Measurements from ENCODE around the gene ST7.
"Not testable (repeated sequence)": the region's sequence is repeated elsewhere in the genome, so short reads cannot be mapped to it uniquely, and the experiment has no call there.

Gene ST7

DNA sequence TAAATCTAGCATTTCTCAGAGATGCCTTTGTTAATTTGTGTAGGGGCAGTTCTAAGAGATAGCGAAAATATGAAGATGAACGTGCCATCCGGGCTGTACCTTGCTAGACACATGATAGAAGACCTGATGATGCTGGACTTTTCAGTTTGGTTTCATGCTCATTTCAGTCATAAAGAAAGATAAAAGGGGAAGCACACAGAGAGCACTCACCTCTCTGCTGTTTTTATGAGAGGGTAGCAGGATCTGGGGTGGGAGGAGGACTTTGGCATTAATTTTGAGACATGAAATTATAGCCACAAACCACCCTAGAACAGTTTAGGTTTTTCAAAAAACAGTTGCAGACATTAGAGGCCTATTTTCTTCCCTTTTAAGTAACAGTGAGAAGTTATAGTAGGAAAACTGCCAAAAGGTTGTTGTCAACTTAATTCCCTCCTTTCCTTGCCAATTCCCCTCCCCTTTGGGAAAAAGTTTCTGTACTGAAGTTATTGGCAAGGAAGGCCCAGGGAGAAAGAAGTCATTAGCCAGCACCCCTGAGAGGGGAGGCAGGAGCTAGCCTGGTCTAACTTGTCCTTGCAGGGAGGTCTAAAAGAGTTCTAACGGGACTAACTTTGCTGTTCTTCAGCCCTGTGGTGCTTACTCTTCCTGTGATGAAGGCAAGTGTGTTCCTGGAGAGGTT is 2.6 kb downstream of the ST7 start:
- Histone ChIP-seq H3K4me1 (peaks cover 11% of the 10 kb centered on the region), H3K9me3 (no peaks in the 10 kb centered on the region), H3K4me3 (no peak overlapping the region), H3K27me3 (ENCODE audit: low read depth) (no peaks in the 10 kb centered on the region), H3K36me3 (replicated peaks) (no peaks in the 10 kb centered on the region)
- no peak for DNase-seq (ENCODE audit: low spot score in 2 of 2)
- in situ Hi-C loops (cut with MboI; ENCODE audit: low sequenced_read_pairs), result no loop called here

DNA sequence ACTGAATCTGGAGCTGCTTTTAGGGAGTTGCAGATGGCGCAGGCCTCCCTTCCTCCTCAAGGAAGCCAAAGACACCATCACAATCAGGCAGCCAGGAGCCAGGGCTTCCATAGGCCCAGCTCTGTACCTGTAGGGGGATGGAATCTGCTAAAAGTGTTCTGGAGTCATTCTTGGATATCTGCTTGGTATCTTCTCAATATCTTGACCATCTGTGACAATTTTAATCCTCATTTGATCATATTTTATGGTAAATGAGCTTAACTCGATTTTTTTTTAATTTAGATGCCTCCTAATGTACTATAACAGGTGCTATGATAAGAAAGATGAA is 3.1 kb downstream of the ST7 start:
- Histone ChIP-seq H3K4me3 (no peak overlapping the region), H3K36me3 (replicated peaks) (no peaks in the 10 kb centered on the region), H3K4me1 (peaks cover 11% of the 10 kb centered on the region), H3K27me3 (ENCODE audit: low read depth) (no peaks in the 10 kb centered on the region), H3K9me3 (no peaks in the 10 kb centered on the region)
- DNase-seq (ENCODE audit: low spot score in 2 of 2), result no peak
- in situ Hi-C loops (cut with MboI; ENCODE audit: low sequenced_read_pairs), result no loop called here

DNA sequence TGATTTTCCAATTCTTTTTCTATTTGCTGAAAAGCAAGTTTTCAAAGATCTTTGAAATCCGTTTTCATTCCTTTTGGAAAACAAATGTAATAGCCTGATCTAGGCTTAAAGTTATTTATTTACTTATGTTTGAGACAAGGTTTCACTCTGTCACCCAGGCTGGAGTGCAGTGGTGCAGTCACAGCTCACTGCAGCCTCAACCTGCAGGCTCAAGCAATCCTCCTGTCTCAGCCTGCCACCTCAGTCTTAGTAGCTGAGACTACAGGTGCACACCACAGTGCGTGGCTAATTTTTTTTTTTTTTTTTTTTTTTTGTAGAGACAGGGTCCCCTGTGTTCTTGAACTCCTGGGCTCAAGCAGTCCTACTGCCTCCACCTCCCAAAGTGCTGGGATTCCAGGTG is 4.6 kb downstream of the ST7 start:
- in situ Hi-C loops (cut with MboI; ENCODE audit: low sequenced_read_pairs), result no loop called here
- Histone ChIP-seq H3K27me3 (ENCODE audit: low read depth) (no peaks in the 10 kb centered on the region), H3K36me3 (replicated peaks) (no peaks in the 10 kb centered on the region), H3K9me3 (no peaks in the 10 kb centered on the region), H3K4me1 (peaks cover 7% of the 10 kb centered on the region; the same call in 1 of the 2 replicates), H3K4me3 (no peak overlapping the region)
- no peak for DNase-seq (ENCODE audit: low spot score in 2 of 2)

DNA sequence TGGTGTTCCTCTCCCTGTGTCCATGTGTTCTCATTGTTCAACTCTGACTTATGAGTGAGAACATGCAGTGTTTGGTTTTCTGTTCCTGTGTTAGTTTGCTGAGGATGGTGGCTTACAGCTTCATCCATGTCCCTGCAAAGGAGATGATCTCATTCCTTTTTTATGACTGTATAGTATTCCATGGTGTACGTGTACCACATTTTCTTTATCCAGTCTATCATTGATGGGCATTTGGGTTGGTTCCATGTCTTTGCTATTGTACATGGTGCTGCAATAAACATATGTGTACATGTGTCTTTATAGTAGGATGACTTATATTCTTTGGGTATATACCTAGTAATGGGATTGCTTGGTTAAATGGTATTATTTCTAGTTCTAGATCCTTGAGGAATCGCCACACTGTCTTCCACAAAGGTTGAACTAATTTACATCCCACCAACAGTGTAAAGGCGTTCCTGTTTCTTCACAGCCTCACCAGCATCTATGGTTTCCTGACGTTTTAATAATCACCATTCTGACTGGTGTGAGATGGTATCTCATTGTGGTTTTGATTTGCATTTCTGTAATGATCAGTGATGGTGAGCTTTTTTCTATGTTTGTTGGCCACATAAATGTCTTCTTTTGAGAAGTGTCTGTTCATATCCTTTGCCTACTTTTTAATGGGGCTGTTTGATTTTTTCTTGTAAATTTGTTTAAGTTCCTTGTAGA is 8.8 kb downstream of the ST7 start:
- H3K27me3 ChIP-seq (ENCODE audit: low read depth); DNase-seq (ENCODE audit: low spot score in 2 of 2); H3K36me3 ChIP-seq (replicated peaks); in situ Hi-C loops (cut with MboI; ENCODE audit: low sequenced_read_pairs); H3K4me1 ChIP-seq; H3K4me3 ChIP-seq; H3K9me3 ChIP-seq: not testable (repeated sequence)

DNA sequence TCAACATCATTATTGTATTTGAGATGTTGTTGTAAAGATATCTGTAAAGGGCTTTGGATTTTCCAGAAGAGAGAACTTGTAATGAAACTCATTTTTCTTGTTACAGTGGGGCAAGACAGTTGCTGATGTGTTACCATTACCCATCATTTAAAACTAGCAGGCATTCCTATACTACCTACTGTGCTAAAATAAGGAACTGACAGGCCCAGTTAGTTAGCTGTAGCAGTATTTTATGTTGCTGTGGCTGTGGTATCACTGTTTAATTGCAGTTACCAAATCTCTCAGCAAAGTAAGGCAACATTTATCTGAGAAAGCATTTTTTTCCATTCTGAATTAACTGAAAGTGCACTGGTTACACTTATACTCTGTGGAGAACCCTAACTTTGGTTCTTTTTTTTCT is 9.9 kb downstream of the ST7 start:
- no peaks in the 10 kb centered on the region for H3K36me3 ChIP-seq (replicated peaks)
- in situ Hi-C loops (cut with MboI; ENCODE audit: low sequenced_read_pairs), result no loop called here
- H3K9me3 ChIP-seq, result no peaks in the 10 kb centered on the region
- peaks cover 2% of the 10 kb centered on the region for H3K4me1 ChIP-seq
- DNase-seq (ENCODE audit: low spot score in 2 of 2), result no peak
- H3K4me3 ChIP-seq, result no peak overlapping the region
- H3K27me3 ChIP-seq (ENCODE audit: low read depth), result no peaks in the 10 kb centered on the region

DNA sequence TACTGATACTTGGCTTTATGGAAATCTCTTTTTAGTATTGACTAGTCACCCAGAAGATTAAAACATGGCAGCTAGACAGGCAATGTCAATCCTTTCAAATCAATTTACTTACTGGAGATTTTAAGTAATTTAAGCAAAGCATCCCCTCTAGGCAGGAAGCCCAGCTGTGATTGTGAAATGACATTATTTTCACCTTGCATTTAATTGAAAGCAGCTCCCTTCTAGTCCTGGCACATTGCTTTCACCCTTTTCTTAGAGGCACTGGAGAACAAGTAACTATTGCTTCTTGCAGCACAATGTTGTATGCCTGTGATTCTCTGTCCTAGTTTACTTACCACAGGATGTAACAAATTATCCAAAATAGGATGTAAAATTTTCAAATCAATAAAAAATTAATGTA is 13.3 kb downstream of the ST7 start:
- peaks cover 11% of the 10 kb centered on the region for H3K4me1 ChIP-seq
- DNase-seq (ENCODE audit: low spot score in 2 of 2), result no peak
- no peaks in the 10 kb centered on the region for H3K9me3 ChIP-seq
- no peaks in the 10 kb centered on the region for H3K27me3 ChIP-seq (ENCODE audit: low read depth)
- no peak overlapping the region for H3K4me3 ChIP-seq
- no peaks in the 10 kb centered on the region for H3K36me3 ChIP-seq (replicated peaks)
- in situ Hi-C loops (cut with MboI; ENCODE audit: low sequenced_read_pairs), result no loop called here

DNA sequence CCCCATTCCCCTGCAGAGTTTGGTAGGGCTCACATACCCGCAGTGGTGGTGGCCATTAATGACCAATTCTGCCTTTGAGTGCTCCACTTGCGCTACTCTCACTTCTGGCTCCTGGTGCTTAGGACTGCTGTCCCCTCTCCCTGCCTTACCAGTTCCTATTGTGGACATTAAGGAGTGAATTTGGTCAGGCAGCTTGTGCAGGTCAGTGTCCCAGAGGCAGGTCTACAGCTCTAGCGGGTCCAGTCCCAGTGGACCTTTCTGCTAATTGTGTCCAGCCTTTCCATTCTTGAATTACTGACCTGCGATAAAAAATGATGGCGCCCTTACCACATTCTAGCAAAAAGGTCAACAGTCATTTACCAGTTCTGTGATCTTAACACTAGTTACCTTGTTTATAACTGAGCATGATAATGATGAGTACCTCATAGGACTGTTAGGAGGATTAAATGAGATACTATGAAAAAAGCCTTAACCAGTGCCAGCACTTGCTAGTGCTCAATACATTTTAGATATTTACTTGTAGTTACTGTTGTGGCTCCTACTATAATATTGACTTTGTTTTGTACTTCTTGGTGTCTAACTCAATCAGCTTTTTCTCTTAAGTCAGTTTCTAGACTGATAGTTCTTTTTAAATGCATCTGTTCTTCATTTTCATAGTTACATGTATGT is 14.1 kb downstream of the ST7 start:
- Histone ChIP-seq H3K36me3 (replicated peaks) (no peaks in the 10 kb centered on the region), H3K4me3 (no peak overlapping the region), H3K9me3 (no peaks in the 10 kb centered on the region), H3K27me3 (ENCODE audit: low read depth) (no peaks in the 10 kb centered on the region), H3K4me1 (peaks cover 11% of the 10 kb centered on the region)
- no peak for DNase-seq (ENCODE audit: low spot score in 2 of 2)
- in situ Hi-C loops (cut with MboI; ENCODE audit: low sequenced_read_pairs), result no loop called here

DNA sequence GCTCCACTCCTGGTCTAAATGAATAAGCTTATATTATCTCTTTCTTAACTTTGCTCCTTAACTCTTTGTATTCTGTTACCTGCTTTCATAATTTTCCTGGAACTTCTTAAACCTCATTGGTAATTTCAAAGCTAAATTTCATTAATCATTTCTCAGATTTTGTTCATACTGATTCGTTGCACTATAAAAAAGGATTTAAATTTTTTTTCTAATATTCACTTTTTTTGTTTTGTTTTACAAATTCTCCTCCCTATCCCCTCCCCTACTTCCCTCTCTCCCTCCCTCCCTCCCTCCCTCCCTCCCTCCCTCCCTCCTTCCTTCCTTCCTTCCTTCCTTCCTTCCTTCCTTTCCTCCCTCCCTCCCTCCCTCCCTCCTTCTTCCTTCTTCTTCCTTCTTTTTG is 14.7 kb downstream of the ST7 start:
- Histone ChIP-seq H3K27me3 (ENCODE audit: low read depth) (no peaks in the 10 kb centered on the region), H3K9me3 (no peaks in the 10 kb centered on the region), H3K36me3 (replicated peaks) (no peaks in the 10 kb centered on the region), H3K4me1 (peaks cover 11% of the 10 kb centered on the region), H3K4me3 (no peak overlapping the region)
- in situ Hi-C loops (cut with MboI; ENCODE audit: low sequenced_read_pairs), result no loop called here
- no peak for DNase-seq (ENCODE audit: low spot score in 2 of 2)

DNA sequence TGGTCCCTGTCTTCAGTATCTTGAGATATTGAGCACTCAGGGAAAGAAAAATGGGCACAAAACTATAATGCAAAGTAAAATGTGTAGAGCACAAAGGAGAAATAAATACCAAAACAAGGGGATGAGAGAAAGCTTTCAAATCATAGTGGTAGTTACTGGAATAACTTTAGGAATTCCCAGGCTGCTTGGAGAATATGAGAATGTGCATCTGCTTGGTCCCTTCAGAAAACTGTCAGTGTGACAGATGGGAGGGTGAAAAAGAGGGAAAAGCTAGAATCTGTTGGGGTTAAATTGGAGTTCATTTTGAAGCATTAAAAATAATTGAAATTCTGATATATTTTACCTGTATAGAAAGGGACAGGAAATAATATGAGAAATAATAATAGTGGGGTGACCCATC is 15.3 kb downstream of the ST7 start:
- Histone ChIP-seq H3K4me1 (peaks cover 11% of the 10 kb centered on the region), H3K4me3 (no peak overlapping the region), H3K36me3 (replicated peaks) (no peaks in the 10 kb centered on the region), H3K27me3 (ENCODE audit: low read depth) (no peaks in the 10 kb centered on the region), H3K9me3 (no peaks in the 10 kb centered on the region)
- in situ Hi-C loops (cut with MboI; ENCODE audit: low sequenced_read_pairs), result no loop called here
- no peak for DNase-seq (ENCODE audit: low spot score in 2 of 2)

DNA sequence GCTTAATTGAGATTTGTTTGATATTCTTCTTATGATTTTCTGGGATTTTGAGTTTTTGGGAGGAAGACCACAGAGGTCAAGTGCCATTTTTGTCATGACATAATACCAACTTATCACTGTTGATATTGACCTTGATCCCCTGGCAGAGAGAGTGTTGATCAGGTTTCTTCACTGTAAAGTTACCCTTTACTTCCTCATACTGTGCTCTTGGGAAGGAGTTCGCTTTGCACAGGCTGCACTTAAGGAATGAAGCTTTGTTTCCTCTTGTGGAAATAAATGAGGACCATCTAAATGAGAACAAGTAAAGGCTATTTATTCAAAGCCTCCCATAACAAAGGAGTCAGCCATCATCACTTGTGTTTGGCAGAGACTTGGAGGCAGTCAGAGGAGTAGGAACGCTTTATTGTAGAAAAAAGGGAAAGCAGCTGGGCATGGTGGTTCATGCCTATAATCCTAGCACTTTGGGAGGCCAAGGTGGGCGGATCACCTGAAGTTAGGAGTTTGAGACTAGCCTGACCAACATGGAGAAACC is 16.1 kb downstream of the ST7 start:
- Histone ChIP-seq H3K4me1 (peaks cover 9% of the 10 kb centered on the region), H3K36me3 (replicated peaks) (no peaks in the 10 kb centered on the region), H3K27me3 (ENCODE audit: low read depth) (no peaks in the 10 kb centered on the region), H3K4me3 (no peak overlapping the region), H3K9me3 (no peaks in the 10 kb centered on the region)
- DNase-seq (ENCODE audit: low spot score in 2 of 2), result peak; percentile 36 to 72
- in situ Hi-C loops (cut with MboI; ENCODE audit: low sequenced_read_pairs), result no loop called here

DNA sequence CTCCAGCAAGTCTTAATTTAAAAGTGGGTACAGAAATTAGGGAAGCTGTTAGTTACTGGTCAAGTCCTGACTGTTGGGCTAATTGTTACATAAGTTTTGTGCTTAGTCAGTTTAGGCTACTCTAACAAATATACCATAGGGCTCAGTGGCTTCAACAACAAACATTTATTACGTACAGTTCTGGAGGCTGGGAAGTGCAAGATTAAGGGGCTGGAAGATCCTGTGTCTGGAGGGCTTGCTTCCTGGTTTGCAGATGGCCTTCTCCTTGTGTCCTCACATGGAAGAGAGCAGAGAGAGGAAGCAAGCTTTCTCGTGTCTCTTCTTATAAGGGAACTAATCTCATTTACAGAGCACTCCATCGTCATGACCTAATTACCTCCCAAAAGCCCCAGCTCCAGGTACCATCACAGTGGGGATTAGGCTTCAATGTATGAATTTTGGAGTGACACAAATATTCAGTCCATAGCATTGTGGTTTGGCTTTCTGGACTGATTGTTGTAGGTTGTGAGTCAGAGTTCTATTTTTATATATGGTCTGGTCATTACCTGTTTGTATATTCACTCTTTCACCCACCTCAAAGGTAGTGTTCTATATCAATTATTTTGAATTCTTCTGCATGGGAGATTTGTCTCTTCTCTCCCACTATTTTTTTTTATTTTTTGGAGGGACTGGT is 17.1 kb downstream of the ST7 start:
- no peak for DNase-seq (ENCODE audit: low spot score in 2 of 2)

DNA sequence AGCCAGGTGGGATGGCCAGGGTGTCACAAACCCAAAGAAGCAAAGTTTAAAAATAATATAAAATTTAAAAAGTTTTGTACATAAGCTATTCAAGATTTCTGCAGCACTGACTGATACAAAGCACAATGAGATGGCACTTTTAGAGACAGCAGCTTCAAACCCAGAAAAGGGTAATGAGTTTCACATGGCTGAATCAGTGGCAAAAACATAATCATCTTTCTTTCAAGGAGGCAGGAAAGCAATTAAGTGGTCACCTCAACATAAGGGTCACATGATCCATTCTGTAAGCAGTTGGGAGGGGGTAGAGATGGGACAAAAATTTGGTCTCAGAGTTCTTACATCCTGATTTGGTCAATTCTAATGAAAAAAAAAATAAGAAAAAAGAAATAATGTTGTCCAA is 17.9 kb downstream of the ST7 start:
- in situ Hi-C loops (cut with MboI; ENCODE audit: low sequenced_read_pairs); H3K4me1 ChIP-seq; H3K4me3 ChIP-seq; H3K36me3 ChIP-seq (replicated peaks); H3K27me3 ChIP-seq (ENCODE audit: low read depth); DNase-seq (ENCODE audit: low spot score in 2 of 2); H3K9me3 ChIP-seq: not testable (repeated sequence)

More for the DNA sequence above, 17.1 kb downstream of the ST7 start:
- Histone ChIP-seq H3K9me3 (no peaks in the 10 kb centered on the region), H3K4me1 (peaks cover 9% of the 10 kb centered on the region), H3K36me3 (replicated peaks) (no peaks in the 10 kb centered on the region), H3K27me3 (ENCODE audit: low read depth) (no peaks in the 10 kb centered on the region), H3K4me3 (no peak overlapping the region)
- in situ Hi-C loops (cut with MboI; ENCODE audit: low sequenced_read_pairs), result no loop called here

DNA sequence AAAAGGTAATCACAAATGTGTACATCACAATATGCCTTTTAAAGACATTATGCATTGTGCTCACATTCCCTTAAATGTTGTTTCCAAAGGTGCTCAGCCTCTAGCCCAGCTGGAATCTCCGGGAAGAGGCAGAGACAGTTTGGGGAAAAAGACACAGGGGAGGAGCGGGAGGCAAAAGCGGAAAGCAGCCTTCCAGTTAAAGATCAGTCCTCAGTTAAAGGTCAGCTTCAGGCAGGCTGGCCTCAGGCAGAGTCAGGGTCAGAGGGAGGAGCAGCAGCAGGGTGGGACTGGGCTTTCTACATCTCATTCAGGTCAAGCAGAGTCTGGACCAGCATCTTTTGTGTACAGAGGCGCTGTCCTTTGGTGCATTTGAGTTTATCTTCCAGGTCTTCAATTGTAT is 18.6 kb downstream of the ST7 start:
- DNase-seq (ENCODE audit: low spot score in 2 of 2), result no peak
- Histone ChIP-seq H3K36me3 (replicated peaks) (no peaks in the 10 kb centered on the region), H3K9me3 (no peaks in the 10 kb centered on the region), H3K27me3 (ENCODE audit: low read depth) (no peaks in the 10 kb centered on the region), H3K4me3 (no peak overlapping the region), H3K4me1 (peaks cover 9% of the 10 kb centered on the region)
- in situ Hi-C loops (cut with MboI; ENCODE audit: low sequenced_read_pairs), result no loop called here

DNA sequence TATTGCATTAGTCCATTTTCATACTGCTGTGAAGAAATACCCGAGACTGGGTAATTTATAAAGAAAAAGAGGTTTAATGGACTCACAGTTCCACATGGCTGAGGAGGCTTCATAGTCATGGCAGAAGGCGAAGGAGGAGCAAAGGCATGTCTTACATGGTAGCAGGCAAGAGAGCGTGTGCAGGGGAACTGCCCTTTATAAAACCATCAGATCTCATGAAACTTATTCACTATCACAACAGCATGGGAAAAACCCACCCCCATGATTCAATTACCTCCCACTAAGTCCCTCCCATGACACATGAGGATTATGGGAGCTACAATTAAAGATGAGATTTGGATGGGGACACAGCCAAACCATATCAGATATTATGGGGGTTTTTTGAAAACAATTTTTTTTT is 21.7 kb downstream of the ST7 start:
- H3K4me1 ChIP-seq; H3K9me3 ChIP-seq; in situ Hi-C loops (cut with MboI; ENCODE audit: low sequenced_read_pairs); DNase-seq (ENCODE audit: low spot score in 2 of 2); H3K4me3 ChIP-seq; H3K27me3 ChIP-seq (ENCODE audit: low read depth); H3K36me3 ChIP-seq (replicated peaks): not testable (repeated sequence)
